HepG2 (cell line): ENCODE measurements around the gene MTCH2. TPM values are rescaled to one million over a fixed set of nuclear protein-coding genes. Genes with fewer than 3 reads are reported as not detected.

ENCODE experiments used
- BCL6 ChIP-seq: IDR thresholded peaks from 2 replicates; pipeline ENCODE4 v1.6.1; 2016; ENCODE audit warnings: missing genetic modification reagents, missing compliant biosample characterization
- DR1 ChIP-seq: sonication (generic); formaldehyde crosslinking; IDR thresholded peaks from 2 replicates; pipeline ENCODE4 v1.8.0; 2021; ENCODE audit warnings: mild to moderate bottlenecking, missing genetic modification reagents, inconsistent platforms
- ETV6 ChIP-seq: sonication (generic); formaldehyde crosslinking; conservative IDR thresholded peaks from 2 replicates; pipeline ENCODE4 v1.4.0; 2020; ENCODE audit warnings: missing genetic modification reagents
- FOSL2 ChIP-seq: sonication (generic); formaldehyde crosslinking; IDR thresholded peaks from 2 replicates; pipeline ENCODE4 v1.4.0; 2020; ENCODE audit warnings: missing genetic modification reagents
- HDAC1 ChIP-seq: sonication (generic); formaldehyde crosslinking; IDR thresholded peaks from 2 replicates; pipeline ENCODE4 v1.5.1; 2020; ENCODE audit warnings: mild to moderate bottlenecking, missing genetic modification reagents
- HMG20B ChIP-seq: conservative IDR thresholded peaks from 2 replicates; pipeline ENCODE4 v1.6.1; 2016; ENCODE audit warnings: missing genetic modification reagents, missing compliant biosample characterization
- HOXA5 ChIP-seq: sonication (generic); formaldehyde crosslinking; IDR thresholded peaks from 2 replicates; pipeline ENCODE4 v1.4.0; 2020; ENCODE audit warnings: missing genetic modification reagents
- MAZ ChIP-seq, 2 experiments: sonication (generic) in 1 of 2; formaldehyde crosslinking in 1 of 2; IDR thresholded peaks; 2 replicates each; pipeline versions ENCODE4 v1.5.0 to v1.6.1; 2012 to 2020; ENCODE audit warnings: low read depth in 2 of 2, mild to moderate bottlenecking in 2 of 2, borderline replicate concordance in 1 of 2, improper control_type of control experiment in 1 of 2, low read length in 1 of 2, missing genetic modification reagents in 1 of 2, moderate library complexity in 1 of 2
- NFRKB ChIP-seq: fragments of 450-650 bp; IDR thresholded peaks from 2 replicates; pipeline ENCODE4 v1.6.1; 2017
- PCBP2 ChIP-seq: fragments of 200-400 bp; formaldehyde crosslinking; optimal IDR thresholded peaks from 2 replicates; pipeline ENCODE3; 2018; ENCODE audit warnings: low read length, low read depth; ENCODE audit not compliant: poor library complexity, severe bottlenecking
- SMARCE1 ChIP-seq: fragments of 450-650 bp; IDR thresholded peaks from 2 replicates; pipeline ENCODE4 v1.6.1; 2017; ENCODE audit warnings: borderline replicate concordance
- SOX5 ChIP-seq: IDR thresholded peaks from 2 replicates; pipeline ENCODE4 v1.6.1; 2016; ENCODE audit warnings: borderline replicate concordance
- ZNF251 ChIP-seq: sonication (generic); formaldehyde crosslinking; IDR thresholded peaks from 2 replicates; pipeline ENCODE4 v1.9.0; 2021; ENCODE audit warnings: mild to moderate bottlenecking, missing genetic modification reagents
- ZNF264 ChIP-seq: sonication (generic); formaldehyde crosslinking; IDR thresholded peaks from 2 replicates; pipeline ENCODE4 v1.4.0; 2020; ENCODE audit warnings: missing genetic modification reagents
- ZNF496 ChIP-seq: sonication (generic); formaldehyde crosslinking; IDR thresholded peaks from 2 replicates; pipeline ENCODE4 v1.8.1; 2023; ENCODE audit warnings: mild to moderate bottlenecking, moderate library complexity, missing genetic modification reagents; ENCODE audit not compliant: insufficient replicate concordance
- ZNF557 ChIP-seq: sonication (generic); formaldehyde crosslinking; IDR thresholded peaks from 2 replicates; pipeline ENCODE4 v1.4.0; 2020; ENCODE audit warnings: missing genetic modification reagents
- ZNF567 ChIP-seq: sonication (generic); formaldehyde crosslinking; IDR thresholded peaks from 2 replicates; pipeline ENCODE4 v1.8.1; 2023; ENCODE audit warnings: mild to moderate bottlenecking, missing genetic modification reagents, borderline replicate concordance
- ZNF570 ChIP-seq: sonication (generic); formaldehyde crosslinking; IDR thresholded peaks from 2 replicates; pipeline ENCODE4 v1.4.0; 2020; ENCODE audit warnings: mild to moderate bottlenecking, missing genetic modification reagents, borderline replicate concordance
- ZNF615 ChIP-seq: sonication (generic); formaldehyde crosslinking; IDR thresholded peaks from 2 replicates; pipeline ENCODE4 v1.5.0; 2020; ENCODE audit warnings: mild to moderate bottlenecking, missing genetic modification reagents, borderline replicate concordance
- ZNF839 ChIP-seq: sonication (generic); formaldehyde crosslinking; IDR thresholded peaks from 2 replicates; pipeline ENCODE4 v1.4.0; 2020; ENCODE audit warnings: missing genetic modification reagents, mild to moderate bottlenecking, borderline replicate concordance
- ZNF883 ChIP-seq: sonication (generic); formaldehyde crosslinking; IDR thresholded peaks from 2 replicates; pipeline ENCODE4 v1.5.1; 2020; ENCODE audit warnings: mild to moderate bottlenecking, missing genetic modification reagents; ENCODE audit errors: not compliant biosample characterization
- polyA plus RNA-seq, 8 experiments: library from polyadenylated mRNA; depleted of rRNA in 3 of 8; stranded (reverse) in 7 of 8; unstranded in 1 of 8; fragments of >200 nt; fragmentation: Illumina TruSeq in 4 of 8; extraction: Trizol in 4 of 8; gene quantifications; 2 replicates each; pipeline versions ENCODE4 v1.2.1 to v1.2.3, GENCODE V29; 2011 to 2016; ENCODE audit warnings: low read depth in 4 of 8, missing spikeins in 1 of 8, mixed read lengths in 1 of 8; ENCODE audit not compliant: insufficient read depth in 1 of 8
- total RNA-seq, 5 experiments: library from RNA; depleted of rRNA; stranded (reverse); fragments of >200 nt; fragmentation: Illumina TruSeq; extraction: Trizol; gene quantifications; 2 replicates each; pipeline ENCODE4 v1.2.3, GENCODE V29; 2016; ENCODE audit warnings: low read depth in 1 of 5
- TF ChIP-seq, protein P1 (sequence below): sonication (generic); formaldehyde crosslinking; IDR thresholded peaks from 2 replicates; pipeline ENCODE4 v1.4.0; 2020; ENCODE audit warnings: mild to moderate bottlenecking, missing genetic modification reagents
- TF ChIP-seq, protein P2 (sequence below): sonication (generic); formaldehyde crosslinking; IDR thresholded peaks from 2 replicates; pipeline ENCODE4 v1.4.0; 2020; ENCODE audit warnings: mild to moderate bottlenecking, missing genetic modification reagents
- TF ChIP-seq, protein P3 (sequence below), 2 experiments: sonication (generic) in 1 of 2; formaldehyde crosslinking in 1 of 2; IDR thresholded peaks; 2 replicates each; pipeline versions ENCODE4 v1.4.0 to v1.6.1; 2018 to 2020; ENCODE audit warnings: missing genetic modification reagents in 2 of 2, borderline replicate concordance in 1 of 2, low read depth in 1 of 2, mild to moderate bottlenecking in 1 of 2, missing biosample characterization in 1 of 2
- TF ChIP-seq, protein P4 (sequence below): IDR thresholded peaks from 2 replicates; pipeline ENCODE4 v1.6.1; 2016

MTCH2 gene
- total and polyA plus RNA-seq, 2 of the 13 experiments (the other 11 are each of a cell fraction or from before 2014, with no cell fraction given) = 112 to 272 TPM

DNA sequence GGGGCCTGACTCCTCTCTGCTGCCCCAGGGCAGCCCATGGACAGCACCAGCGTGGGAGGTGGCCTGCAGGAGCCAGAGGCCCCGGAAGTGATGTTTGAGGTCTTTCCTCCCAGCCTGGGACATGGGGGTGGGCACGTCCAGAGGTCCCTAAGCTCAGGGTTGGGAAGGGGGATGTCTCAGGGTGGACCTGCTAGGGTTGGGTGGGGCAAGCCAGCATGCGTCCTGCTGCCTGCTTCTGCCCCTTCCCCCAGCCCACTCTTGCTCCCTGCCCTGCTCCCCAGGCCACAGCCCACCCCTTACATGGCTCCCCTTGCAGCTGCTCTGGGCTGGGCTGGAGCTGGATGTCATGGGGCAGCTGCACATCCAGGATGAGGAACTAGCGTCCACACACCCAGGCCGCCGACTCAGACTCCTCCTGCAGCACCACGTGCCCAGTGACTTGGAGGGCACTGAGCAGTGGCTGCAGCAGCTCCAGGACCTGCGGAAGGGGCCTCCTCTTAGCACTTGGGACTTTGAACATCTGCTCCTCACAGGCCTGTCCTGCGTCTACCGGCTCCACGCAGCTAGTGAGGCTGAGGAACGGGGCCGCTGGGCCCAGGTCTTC lies 54.5 kb downstream of the MTCH2 start (continued):
- TF ChIP-seq, protein P1, sequence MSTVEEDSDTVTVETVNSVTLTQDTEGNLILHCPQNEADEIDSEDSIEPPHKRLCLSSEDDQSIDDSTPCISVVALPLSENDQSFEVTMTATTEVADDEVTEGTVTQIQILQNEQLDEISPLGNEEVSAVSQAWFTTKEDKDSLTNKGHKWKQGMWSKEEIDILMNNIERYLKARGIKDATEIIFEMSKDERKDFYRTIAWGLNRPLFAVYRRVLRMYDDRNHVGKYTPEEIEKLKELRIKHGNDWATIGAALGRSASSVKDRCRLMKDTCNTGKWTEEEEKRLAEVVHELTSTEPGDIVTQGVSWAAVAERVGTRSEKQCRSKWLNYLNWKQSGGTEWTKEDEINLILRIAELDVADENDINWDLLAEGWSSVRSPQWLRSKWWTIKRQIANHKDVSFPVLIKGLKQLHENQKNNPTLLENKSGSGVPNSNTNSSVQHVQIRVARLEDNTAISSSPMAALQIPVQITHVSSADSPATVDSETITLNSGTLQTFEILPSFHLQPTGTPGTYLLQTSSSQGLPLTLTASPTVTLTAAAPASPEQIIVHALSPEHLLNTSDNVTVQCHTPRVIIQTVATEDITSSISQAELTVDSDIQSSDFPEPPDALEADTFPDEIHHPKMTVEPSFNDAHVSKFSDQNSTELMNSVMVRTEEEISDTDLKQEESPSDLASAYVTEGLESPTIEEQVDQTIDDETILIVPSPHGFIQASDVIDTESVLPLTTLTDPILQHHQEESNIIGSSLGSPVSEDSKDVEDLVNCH (CRISPR knock-in tag) = no peak
- TF ChIP-seq ZNF567 = no peak
- TF ChIP-seq ZNF251 (CRISPR knock-in tag) = peak; percentile 42; the same call in 1 of the 2 replicates
- no peak for TF ChIP-seq ZNF496 (CRISPR knock-in tag)
- no peak for TF ChIP-seq SMARCE1
- TF ChIP-seq DR1 (CRISPR knock-in tag) = 0 out of 2 replicates have a peak, but pooled peaks have one; percentile 37
- TF ChIP-seq ZNF883 = peak; percentile 40
- TF ChIP-seq ZNF570 (CRISPR knock-in tag) = no peak
- no peak for TF ChIP-seq MAZ (IDR thresholded peaks at IDR 0.05; ENCODE audit: borderline replicate concordance, low read depth, low read length)
- peak; percentile 62; the same call in 1 of the 2 replicates for TF ChIP-seq MAZ (CRISPR knock-in tag; IDR thresholded peaks at IDR 0.05; ENCODE audit: low read depth)
- TF ChIP-seq, protein P2, sequence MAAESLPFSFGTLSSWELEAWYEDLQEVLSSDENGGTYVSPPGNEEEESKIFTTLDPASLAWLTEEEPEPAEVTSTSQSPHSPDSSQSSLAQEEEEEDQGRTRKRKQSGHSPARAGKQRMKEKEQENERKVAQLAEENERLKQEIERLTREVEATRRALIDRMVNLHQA (CRISPR knock-in tag) = no peak
- TF ChIP-seq PCBP2 = no peak
- 0 out of 2 replicates have a peak, but pooled peaks have one; percentile 16 for TF ChIP-seq FOSL2
- no peak for TF ChIP-seq NFRKB
- TF ChIP-seq HOXA5 (CRISPR knock-in tag) = peak; percentile 70; the same call in 1 of the 2 replicates
- TF ChIP-seq, protein P3, sequence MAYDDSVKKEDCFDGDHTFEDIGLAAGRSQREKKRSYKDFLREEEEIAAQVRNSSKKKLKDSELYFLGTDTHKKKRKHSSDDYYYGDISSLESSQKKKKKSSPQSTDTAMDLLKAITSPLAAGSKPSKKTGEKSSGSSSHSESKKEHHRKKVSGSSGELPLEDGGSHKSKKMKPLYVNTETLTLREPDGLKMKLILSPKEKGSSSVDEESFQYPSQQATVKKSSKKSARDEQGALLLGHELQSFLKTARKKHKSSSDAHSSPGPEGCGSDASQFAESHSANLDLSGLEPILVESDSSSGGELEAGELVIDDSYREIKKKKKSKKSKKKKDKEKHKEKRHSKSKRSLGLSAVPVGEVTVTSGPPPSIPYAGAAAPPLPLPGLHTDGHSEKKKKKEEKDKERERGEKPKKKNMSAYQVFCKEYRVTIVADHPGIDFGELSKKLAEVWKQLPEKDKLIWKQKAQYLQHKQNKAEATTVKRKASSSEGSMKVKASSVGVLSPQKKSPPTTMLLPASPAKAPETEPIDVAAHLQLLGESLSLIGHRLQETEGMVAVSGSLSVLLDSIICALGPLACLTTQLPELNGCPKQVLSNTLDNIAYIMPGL (CRISPR knock-in tag; IDR thresholded peaks at IDR 0.05; ENCODE audit: borderline replicate concordance in 1 of 2, low read depth in 1 of 2) = no peak; a peak in 1 of 4 replicates
- TF ChIP-seq ZNF615 (CRISPR knock-in tag) = no peak
- no peak for TF ChIP-seq ZNF839 (CRISPR knock-in tag)
- peak; percentile 36; the same call in 1 of the 2 replicates for TF ChIP-seq HDAC1 (CRISPR knock-in tag)
- TF ChIP-seq, protein P4, sequence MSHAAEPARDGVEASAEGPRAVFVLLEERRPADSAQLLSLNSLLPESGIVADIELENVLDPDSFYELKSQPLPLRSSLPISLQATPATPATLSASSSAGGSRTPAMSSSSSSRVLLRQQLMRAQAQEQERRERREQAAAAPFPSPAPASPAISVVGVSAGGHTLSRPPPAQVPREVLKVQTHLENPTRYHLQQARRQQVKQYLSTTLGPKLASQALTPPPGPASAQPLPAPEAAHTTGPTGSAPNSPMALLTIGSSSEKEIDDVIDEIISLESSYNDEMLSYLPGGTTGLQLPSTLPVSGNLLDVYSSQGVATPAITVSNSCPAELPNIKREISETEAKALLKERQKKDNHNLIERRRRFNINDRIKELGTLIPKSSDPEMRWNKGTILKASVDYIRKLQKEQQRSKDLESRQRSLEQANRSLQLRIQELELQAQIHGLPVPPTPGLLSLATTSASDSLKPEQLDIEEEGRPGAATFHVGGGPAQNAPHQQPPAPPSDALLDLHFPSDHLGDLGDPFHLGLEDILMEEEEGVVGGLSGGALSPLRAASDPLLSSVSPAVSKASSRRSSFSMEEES (CRISPR knock-in tag) = no peak
- TF ChIP-seq HMG20B (CRISPR knock-in tag) = no peak
- no peak for TF ChIP-seq ZNF557 (CRISPR knock-in tag)
- TF ChIP-seq ZNF264 (CRISPR knock-in tag) = 0 out of 2 replicates have a peak, but pooled peaks have one; percentile 46
- no peak for TF ChIP-seq ETV6 (CRISPR knock-in tag)
- no peak for TF ChIP-seq BCL6
- TF ChIP-seq SOX5 = no peak
